ENCODE measurements around the gene TMEM221.

Gene TMEM221

DNA sequence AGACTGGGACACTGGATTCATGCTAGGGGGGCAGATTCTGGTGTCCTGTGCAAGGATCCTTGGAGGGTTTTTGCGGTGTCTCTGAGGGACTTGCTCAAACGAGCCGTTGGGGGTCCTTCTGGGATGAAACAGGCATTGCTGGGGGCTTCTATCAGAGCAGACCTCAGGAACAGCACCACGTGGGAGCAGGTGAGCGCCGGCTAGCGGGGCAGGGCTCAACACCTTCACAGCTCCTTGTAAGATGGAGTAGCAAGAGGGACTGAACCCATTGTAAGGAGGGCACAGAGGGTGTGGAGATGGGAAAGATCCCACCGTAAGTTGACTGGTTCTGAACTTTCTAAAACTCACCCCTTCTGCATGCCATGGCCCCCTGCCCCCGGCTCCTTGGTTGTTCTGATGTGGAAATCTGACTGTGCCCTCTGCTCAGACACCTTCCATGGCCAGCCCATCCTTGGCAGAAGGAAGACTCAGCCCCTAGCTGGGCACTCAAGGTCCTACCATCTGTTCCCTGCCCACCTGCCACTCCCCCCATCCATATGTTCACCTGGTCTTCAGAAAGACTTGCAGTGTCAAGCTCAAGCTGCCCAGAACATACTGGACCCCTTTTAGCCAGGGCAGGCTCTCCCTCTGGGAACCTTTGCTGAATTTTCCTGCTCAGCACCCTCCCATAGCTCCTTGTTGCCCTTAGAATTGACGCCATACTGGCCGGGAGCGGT is 23.1 kb upstream of the TMEM221 start:
- no peak for DNase-seq

DNA sequence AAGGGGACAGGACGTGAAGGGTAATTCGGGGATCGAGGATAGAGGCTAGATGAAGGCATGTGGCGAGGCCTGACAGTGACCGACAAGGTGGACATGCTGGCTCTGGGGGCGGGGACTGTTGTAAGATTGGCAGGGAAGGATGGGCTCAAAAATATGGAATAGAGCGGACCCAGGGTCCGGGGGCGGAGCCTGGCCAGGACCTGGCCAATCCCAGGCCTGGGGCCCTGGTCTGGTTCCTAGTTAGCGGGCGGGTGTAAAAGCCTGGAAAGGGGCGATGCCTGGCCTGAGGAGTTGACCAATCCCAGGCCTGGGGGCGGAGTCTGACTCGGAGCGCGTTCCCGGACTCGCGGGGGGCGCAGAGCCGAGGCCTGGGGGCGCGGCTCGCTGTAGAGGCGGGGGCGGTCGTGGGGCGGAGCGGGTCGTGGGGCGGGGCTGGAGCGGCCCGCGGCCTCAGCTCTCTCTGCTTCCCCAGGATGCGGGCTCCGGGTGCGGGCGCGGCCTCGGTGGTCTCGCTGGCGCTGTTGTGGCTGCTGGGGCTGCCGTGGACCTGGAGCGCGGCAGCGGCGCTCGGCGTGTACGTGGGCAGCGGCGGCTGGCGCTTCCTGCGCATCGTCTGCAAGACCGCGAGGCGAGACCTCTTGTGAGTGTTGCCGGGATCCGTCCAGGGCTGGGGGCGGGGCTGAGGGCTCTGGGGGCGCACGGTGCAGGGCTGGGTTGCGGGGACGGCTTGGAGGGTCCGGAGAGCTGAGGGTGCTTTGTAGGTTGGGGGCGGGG is 21.8 kb upstream of the TMEM221 start, which contains the start of gene SLC27A1:
TSS of gene SLC27A1 (plus strand) at position 457 of the 774 bp plus-strand sequence. CDS start at position 474, 17 bp downstream.
- peak; percentile 99 to 100 for DNase-seq

DNA sequence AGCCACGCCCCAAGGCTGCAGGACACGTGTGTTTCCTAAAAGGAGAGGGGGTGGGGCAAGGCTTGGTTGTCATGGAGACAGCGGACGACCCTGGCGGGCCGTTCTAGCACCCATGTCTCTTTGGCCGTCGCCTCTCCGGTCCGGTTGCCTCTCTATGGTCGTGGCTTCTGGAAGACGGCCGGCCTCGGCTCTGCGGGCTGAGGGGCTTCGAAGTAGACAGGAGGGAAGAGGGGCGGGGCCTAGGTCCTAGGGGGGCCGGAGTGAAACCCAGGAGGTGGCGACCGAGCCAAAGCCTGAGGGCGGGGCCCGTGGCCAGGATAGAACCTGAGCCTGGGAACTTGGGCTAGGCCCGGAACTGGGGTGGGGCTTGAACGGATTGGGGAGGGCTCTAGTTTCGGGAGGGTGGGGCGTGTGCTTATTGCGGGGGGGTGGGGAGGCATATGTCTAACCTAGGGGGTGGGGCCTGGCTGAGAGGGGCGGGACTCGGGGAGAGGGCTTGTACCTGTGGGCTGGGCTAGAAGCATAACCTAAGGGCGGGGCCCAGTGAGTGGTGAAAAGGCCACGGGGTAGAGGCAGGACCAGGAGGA is 21.1 kb upstream of the TMEM221 start:
- DNase-seq, result peak; percentile 82 to 93

- no peak for DNase-seq
These were observed 20.6 kb upstream of the TMEM221 start for GRCh38 chr19:17469092-17469480.

DNA sequence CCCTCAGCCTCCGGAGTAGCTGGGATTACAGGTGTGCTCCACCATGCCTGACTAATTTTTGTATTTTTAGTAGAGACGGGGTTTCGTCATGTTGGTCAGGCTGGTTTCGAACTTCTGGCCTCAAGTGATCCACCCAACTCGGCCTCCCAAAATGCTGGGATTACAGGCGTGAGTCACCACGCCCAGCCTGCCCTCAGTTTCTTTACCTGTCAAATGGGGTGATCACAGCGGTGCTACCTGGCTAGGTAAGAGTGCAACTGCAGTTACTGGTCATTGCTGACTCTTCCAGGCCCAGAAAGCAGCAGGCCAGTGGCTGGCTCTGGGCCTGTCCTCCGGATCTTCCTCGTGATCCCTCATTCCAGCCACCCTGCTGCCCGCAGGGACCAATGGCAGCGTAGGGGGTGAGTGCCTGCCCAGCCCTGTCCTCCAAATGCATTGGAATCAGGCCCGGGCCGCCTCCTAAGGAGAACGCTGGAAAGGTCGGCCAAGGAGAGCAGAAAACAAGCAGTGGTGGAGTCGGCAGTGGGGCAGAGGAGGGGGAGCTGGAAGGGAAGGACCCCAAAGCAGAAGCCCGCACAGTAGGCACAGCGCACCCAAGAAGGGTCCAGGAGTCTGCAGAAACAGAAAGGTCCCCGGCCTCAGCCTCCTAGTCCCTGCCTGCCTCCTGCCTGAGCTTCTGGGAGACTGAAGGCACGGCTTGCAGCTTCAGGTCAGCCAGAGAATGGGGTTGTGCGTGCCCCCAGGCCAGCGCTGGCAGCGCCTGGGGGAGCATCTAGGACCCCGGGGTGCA is 20.0 kb upstream of the TMEM221 start:
- no peak for DNase-seq

GRCh38 chr19:17467471-17468301 is 19.2 kb upstream of the TMEM221 start:
- no peak for DNase-seq

DNA sequence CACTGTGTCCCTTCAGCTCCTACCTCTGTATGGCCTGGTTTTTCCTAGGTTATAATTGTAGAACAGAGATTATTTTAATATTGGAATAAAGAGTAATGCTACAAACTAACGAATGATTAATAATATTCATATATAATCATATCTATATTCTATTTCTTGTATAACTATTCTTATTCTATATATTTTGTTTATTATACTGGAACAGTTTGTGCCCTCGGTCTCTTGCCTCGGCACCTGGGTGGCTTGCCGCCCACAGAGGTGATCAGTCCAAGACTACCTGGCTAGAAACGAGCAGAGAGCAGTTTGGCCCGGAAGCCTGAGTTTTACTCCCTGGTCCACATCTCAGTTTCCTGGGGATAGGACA is 18.0 kb upstream of the TMEM221 start:
- no peak for DNase-seq

- DNase-seq, result no peak
These were observed 12.1 kb upstream of the TMEM221 start, which contains the start of gene NXNL1 for GRCh38 chr19:17460372-17461230. NXNL1 (minus strand) TSS chr19:17460926; CDS start chr19:17460869, 57 bp downstream.

DNA sequence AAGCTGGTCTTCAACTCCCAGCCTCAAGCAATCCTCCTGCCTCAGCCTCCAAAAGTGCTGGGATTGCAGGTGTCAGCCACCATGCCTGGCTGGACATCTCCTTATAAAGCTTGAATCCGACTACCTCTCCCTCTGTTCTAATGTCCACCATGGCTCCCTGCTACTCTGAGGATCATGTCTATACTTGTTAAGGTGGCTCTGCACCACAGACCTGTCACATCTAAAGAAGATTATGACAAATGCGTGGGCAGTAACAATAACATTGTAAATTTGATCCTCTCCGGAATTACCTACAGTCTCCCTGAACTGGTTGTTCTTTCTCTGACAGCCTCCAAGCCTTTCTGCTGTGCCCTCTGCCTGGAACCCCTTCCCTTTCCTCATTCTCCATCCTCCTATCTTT is 10.5 kb upstream of the TMEM221 start:
- DNase-seq, result no peak

DNA sequence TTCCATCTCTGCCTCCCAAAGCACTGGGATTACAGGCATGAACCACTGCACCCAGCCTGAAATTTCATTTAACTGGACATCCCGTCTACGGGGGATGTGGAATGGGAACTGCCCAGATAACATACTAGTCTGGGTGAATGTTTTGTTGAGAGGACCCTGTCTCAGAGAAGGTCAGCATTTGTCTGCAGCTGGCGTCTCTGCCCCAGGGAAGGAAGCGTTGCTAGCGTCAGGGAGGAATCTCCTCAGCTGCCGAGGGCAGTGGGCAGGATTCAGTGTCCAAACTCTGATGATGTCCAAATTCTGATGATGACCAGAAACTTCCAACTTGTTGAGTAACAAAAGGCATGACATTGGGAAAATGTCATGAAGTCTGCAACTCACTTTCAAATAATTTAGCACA is 9.1 kb upstream of the TMEM221 start:
- no peak for DNase-seq

GRCh38 chr19:17456127-17456526 is 7.7 kb upstream of the TMEM221 start:
- no peak for DNase-seq

GRCh38 chr19:17455308-17456123 is 7.0 kb upstream of the TMEM221 start:
- DNase-seq, result no peak

DNA sequence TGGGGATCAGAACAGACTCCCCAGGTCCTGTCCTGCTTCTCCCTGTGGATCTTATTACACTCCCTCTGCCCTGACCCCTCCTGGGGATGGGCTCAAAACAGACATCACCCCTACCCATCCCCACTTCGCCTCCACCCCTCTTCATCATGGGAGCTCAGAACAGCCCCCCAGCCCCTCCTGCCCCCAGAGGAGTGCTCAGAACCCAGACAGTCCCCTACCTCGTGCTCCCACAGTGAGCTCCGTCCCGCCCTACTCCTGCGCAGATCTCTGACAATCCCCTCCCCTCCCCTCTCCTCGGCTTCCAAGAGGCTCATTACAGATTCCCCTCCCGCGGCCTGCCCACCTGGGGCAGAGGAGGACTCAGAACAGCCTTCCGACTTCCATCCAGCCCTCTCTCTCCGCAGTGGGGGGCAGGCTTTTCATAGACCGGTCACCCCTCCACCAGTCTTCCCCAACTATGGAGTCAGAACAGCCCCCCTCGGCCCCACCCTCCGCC is 6.2 kb upstream of the TMEM221 start:
- no peak for DNase-seq

DNA sequence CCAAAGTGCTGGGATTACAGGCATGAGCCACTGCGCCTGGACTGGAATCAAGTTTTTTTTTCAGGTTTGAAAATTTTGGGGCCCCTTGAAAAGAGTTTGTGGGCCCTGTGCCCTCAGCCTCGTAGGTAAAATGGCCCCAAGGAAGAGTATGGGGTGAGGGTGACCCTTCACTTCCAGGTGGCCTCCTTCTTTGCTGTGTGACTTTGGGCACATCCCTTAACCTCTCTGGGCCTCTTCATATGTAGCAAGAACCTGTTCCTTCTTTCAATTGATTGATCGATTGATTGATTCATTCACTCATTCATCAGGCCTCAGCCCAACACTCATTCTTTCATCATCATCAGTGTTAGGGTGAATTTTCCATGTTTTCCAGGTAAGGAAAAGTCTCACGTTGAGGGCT is 3.4 kb upstream of the TMEM221 start:
- DNase-seq, result no peak

GRCh38 chr19:17450264-17451075 is 2.0 kb upstream of the TMEM221 start:
- DNase-seq, result peak; percentile 36 to 43

DNA sequence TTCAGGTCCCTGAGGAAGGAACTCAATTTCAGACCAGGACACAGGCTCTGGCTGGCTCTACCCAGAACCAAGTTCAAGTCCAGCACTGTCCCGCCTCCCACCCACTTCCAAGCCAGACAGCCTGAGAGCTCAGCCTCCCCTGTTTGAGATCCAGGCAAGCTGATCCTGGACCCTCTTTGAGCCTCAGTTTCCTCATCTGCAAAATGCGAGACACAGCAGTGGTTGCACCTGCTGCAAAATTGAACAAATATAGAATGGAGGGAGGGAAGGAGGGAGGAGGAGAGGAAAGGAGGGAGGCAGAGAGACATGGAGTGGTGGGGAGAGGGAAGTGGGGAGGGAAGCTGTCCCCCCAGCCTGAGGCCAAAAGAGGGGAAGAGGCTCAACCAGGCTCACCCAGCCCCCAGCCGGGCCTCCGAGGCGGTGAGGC is 751 bp downstream of the TMEM221 start:
- no peak for DNase-seq

GRCh38 chr19:17445526-17446165 is 2.8 kb downstream of the TMEM221 start:
- DNase-seq, result no peak
